Gastroesophageal sphincter (tissue), 3 donors: Measurements from ENCODE around the gene BPHL.

Source experiments
- EP300 ChIP-seq: sonication (generic); formaldehyde crosslinking; IDR thresholded peaks from one replicate; pipeline ENCODE4 v1.6.1; 2017; ENCODE audit warnings: antibody characterized with exemption, mild to moderate bottlenecking
- POLR2A ChIP-seq, 2 donors: fragments of 450-650 bp; IDR thresholded peaks; one replicate each; pipeline ENCODE4 v1.6.1; 2017; ENCODE audit warnings: antibody characterized with exemption in 2 of 2, mild to moderate bottlenecking in 2 of 2, moderate library complexity in 1 of 2
- POLR2AphosphoS5 ChIP-seq: sonication (generic); formaldehyde crosslinking; IDR thresholded peaks from one replicate; pipeline ENCODE4 v1.6.1; 2017; ENCODE audit warnings: antibody characterized with exemption
- TF ChIP-seq, protein P1 (sequence below), 4 experiments: fragments of 200-600 bp in 2 of 4; fragments of 450-650 bp in 2 of 4; sonication (generic) in 1 of 4; IDR thresholded peaks; one replicate each; pipeline ENCODE4 v1.5.1; 2017 to 2019; ENCODE audit warnings: antibody characterized with exemption in 4 of 4, mild to moderate bottlenecking in 2 of 4, moderate library complexity in 2 of 4

DNA sequence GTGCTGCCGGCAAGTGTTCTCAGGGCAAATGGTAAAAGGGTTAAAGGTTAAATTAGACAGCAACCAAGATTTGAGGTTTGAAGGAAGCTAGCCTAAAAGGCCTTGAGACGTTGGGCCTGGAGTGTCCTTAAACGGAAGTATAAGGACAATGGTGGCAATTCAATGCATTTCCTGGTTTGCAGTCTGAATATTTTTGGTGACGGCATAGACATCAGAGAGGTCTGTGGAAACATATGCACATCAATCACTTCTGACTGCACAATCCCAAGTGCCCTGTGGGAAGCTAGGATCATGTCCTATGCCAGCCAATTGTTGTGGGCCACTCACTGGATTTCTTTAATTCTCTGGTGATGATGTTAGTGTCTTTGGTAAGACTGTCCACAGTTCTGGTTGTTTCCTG, 64.6 kb downstream of the BPHL start:
- no peak for TF ChIP-seq POLR2A (IDR thresholded peaks at IDR 0.05)
- TF ChIP-seq, protein P1, sequence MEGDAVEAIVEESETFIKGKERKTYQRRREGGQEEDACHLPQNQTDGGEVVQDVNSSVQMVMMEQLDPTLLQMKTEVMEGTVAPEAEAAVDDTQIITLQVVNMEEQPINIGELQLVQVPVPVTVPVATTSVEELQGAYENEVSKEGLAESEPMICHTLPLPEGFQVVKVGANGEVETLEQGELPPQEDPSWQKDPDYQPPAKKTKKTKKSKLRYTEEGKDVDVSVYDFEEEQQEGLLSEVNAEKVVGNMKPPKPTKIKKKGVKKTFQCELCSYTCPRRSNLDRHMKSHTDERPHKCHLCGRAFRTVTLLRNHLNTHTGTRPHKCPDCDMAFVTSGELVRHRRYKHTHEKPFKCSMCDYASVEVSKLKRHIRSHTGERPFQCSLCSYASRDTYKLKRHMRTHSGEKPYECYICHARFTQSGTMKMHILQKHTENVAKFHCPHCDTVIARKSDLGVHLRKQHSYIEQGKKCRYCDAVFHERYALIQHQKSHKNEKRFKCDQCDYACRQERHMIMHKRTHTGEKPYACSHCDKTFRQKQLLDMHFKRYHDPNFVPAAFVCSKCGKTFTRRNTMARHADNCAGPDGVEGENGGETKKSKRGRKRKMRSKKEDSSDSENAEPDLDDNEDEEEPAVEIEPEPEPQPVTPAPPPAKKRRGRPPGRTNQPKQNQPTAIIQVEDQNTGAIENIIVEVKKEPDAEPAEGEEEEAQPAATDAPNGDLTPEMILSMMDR (IDR thresholded peaks at IDR 0.05): no peak
- no peak for TF ChIP-seq EP300
- no peak for TF ChIP-seq POLR2AphosphoS5
